Parathyroid adenoma (tissue), 2 donors: Measurements from ENCODE around the gene ACVR1B.

Experiments
- H2AFZ ChIP-seq: fragments of 300-600 bp; sonication (generic); one replicate; pipeline ENCODE4 v1.7.0; 2017; ENCODE audit warnings: antibody characterized with exemption, mild to moderate bottlenecking
- H3K27ac ChIP-seq: fragments of 300-600 bp; sonication (generic); one replicate; pipeline ENCODE4 v1.7.0; 2017
- H3K27me3 ChIP-seq: fragments of 300-600 bp; sonication (generic); one replicate; pipeline ENCODE4 v1.7.0; 2017; ENCODE audit warnings: low read length; ENCODE audit not compliant: control insufficient read depth, insufficient read depth
- H3K36me3 ChIP-seq: fragments of 300-600 bp; sonication (generic); one replicate; pipeline ENCODE4 v1.7.0; 2017; ENCODE audit warnings: low read length; ENCODE audit not compliant: control insufficient read depth, insufficient read depth
- H3K4me1 ChIP-seq: fragments of 300-600 bp; sonication (generic); one replicate; pipeline ENCODE4 v1.7.0; 2017; ENCODE audit warnings: control low read depth
- H3K4me2 ChIP-seq: fragments of 300-600 bp; sonication (generic); one replicate; pipeline ENCODE4 v1.7.0; 2017; ENCODE audit warnings: low read length
- H3K4me3 ChIP-seq: fragments of 300-600 bp; sonication (generic); one replicate; pipeline ENCODE4 v1.7.0; 2017; ENCODE audit warnings: low read depth, low read length
- H3K79me2 ChIP-seq: fragments of 300-600 bp; sonication (generic); one replicate; pipeline ENCODE4 v1.7.0; 2017; ENCODE audit warnings: control low read depth
- H3K9ac ChIP-seq: fragments of 300-600 bp; sonication (generic); one replicate; pipeline ENCODE4 v1.7.0; 2017; ENCODE audit warnings: mild to moderate bottlenecking
- H3K9me3 ChIP-seq: fragments of 300-600 bp; sonication (generic); one replicate; pipeline ENCODE4 v1.7.0; 2017; ENCODE audit warnings: low read length; ENCODE audit not compliant: control insufficient read depth
- CTCF ChIP-seq: fragments of 300-600 bp; sonication (generic); IDR thresholded peaks from one replicate; pipeline ENCODE4 v1.7.0; 2017; ENCODE audit warnings: antibody characterized with exemption, mild to moderate bottlenecking
- donor health status: primary hyperparathyroidism.

The ACVR1B gene

GRCh38 chr12:52009081-52009751 lies 57.7 kb downstream of the ACVR1B start:
- Histone ChIP-seq H2AFZ (no peak overlapping the region), H3K4me3 (no peak overlapping the region), H3K36me3 (no peaks in the 10 kb centered on the region), H3K4me2 (peak overlapping the region; percentile 22), H3K27ac (peak overlapping the region; percentile 51), H3K9ac (no peak overlapping the region), H3K27me3 (no peaks in the 10 kb centered on the region), H3K4me1 (peaks cover 2% of the 10 kb centered on the region), H3K79me2 (no peaks in the 10 kb centered on the region), H3K9me3 (no peaks in the 10 kb centered on the region)
- no peak for TF ChIP-seq CTCF

- Histone ChIP-seq H3K9me3 (no peaks in the 10 kb centered on the region), H3K4me1 (peaks cover 2% of the 10 kb centered on the region), H3K4me2 (no peak overlapping the region), H3K4me3 (no peak overlapping the region), H3K27ac (peak overlapping the region; percentile 51), H3K79me2 (no peaks in the 10 kb centered on the region), H3K36me3 (no peaks in the 10 kb centered on the region), H3K9ac (no peak overlapping the region), H3K27me3 (no peaks in the 10 kb centered on the region), H2AFZ (no peak overlapping the region)
- TF ChIP-seq CTCF, result no peak
These were observed 58.7 kb downstream of the ACVR1B start for GRCh38 chr12:52010152-52010622.

- no peak for TF ChIP-seq CTCF
- H2AFZ ChIP-seq, result no peak overlapping the region
- H3K4me3 ChIP-seq, result no peak overlapping the region
- no peaks in the 10 kb centered on the region for H3K36me3 ChIP-seq
- H3K9ac ChIP-seq, result no peak overlapping the region
- no peak overlapping the region for H3K4me2 ChIP-seq
- H3K79me2 ChIP-seq, result no peaks in the 10 kb centered on the region
- no peaks in the 10 kb centered on the region for H3K9me3 ChIP-seq
- H3K27ac ChIP-seq, result peak overlapping the region; percentile 21
- H3K4me1 ChIP-seq, result peaks cover 2% of the 10 kb centered on the region
- no peaks in the 10 kb centered on the region for H3K27me3 ChIP-seq
These were observed 59.4 kb downstream of the ACVR1B start for GRCh38 chr12:52010692-52011601.

GRCh38 chr12:52011602-52012214 lies 60.2 kb downstream of the ACVR1B start:
- H3K36me3 ChIP-seq, result no peaks in the 10 kb centered on the region

More at GRCh38 chr12:52011602-52012214, 60.2 kb downstream of the ACVR1B start:
- Histone ChIP-seq H3K27me3 (no peaks in the 10 kb centered on the region), H3K4me2 (no peak overlapping the region), H3K27ac (no peak overlapping the region), H3K4me3 (no peak overlapping the region), H3K79me2 (no peaks in the 10 kb centered on the region), H3K9me3 (no peaks in the 10 kb centered on the region), H3K9ac (no peak overlapping the region), H2AFZ (no peak overlapping the region), H3K4me1 (peaks cover 2% of the 10 kb centered on the region)
- TF ChIP-seq CTCF, result no peak
